Erythroblast (primary cell): Measurements from ENCODE around the gene ATL2.
"Not testable (repeated sequence)": the region's sequence is repeated elsewhere in the genome, so short reads cannot be mapped to it uniquely, and the experiment has no call there.

Experiments
- DNase-seq, 2 experiments: peaks; one replicate each; lab custom pipeline; 2025; lab: John Stamatoyannopoulos, UW
- GATA1 ChIP-seq: IDR thresholded peaks from 2 replicates; pipeline ENCODE4 v1.6.1; 2011; ENCODE audit warnings: low read depth, mild to moderate bottlenecking, control low read depth, low read length, moderate library complexity
- POLR2A ChIP-seq: IDR thresholded peaks from 2 replicates; pipeline ENCODE4 v1.6.1; 2011; ENCODE audit warnings: mild to moderate bottlenecking, low read length

The ATL2 gene

GRCh38 chr2:38290332-38290731 is 86.7 kb downstream of the ATL2 start:
- no peak for TF ChIP-seq GATA1
- no peak for TF ChIP-seq POLR2A
- no peak for DNase-seq

- TF ChIP-seq POLR2A = no peak
- no peak for TF ChIP-seq GATA1
- no peak for DNase-seq
Measured at GRCh38 chr2:38284971-38285370, 92.1 kb downstream of the ATL2 start.

GRCh38 chr2:38281095-38281742 is 95.9 kb downstream of the ATL2 start:
- no peak for DNase-seq

GRCh38 chr2:38279201-38279600 is 97.9 kb downstream of the ATL2 start:
- TF ChIP-seq GATA1 (no peak), POLR2A (no peak)
- no peak for DNase-seq

More at GRCh38 chr2:38281095-38281742, 95.9 kb downstream of the ATL2 start:
- TF ChIP-seq GATA1 = no peak
- no peak for TF ChIP-seq POLR2A

- DNase-seq = not testable (repeated sequence)
Measured at GRCh38 chr2:38278117-38278438, 99.0 kb downstream of the ATL2 start.

- DNase-seq = no peak
- TF ChIP-seq GATA1 (no peak), POLR2A (no peak)
Measured at GRCh38 chr2:38277245-38278116, 99.6 kb downstream of the ATL2 start.

- TF ChIP-seq GATA1 (no peak), POLR2A (no peak)
Measured at GRCh38 chr2:38274286-38275276, 102.5 kb downstream of the ATL2 start.

GRCh38 chr2:38271697-38272096 is 105.4 kb downstream of the ATL2 start:
- no peak for DNase-seq
- no peak for TF ChIP-seq GATA1
- no peak for TF ChIP-seq POLR2A

More at GRCh38 chr2:38274286-38275276, 102.5 kb downstream of the ATL2 start:
- DNase-seq = peak; percentile 65 to 73

GRCh38 chr2:38269421-38269820 is 107.7 kb downstream of the ATL2 start:
- no peak for DNase-seq
- no peak for TF ChIP-seq GATA1
- no peak for TF ChIP-seq POLR2A

- TF ChIP-seq POLR2A (no peak), GATA1 (no peak)
- DNase-seq = no peak
Measured at GRCh38 chr2:38268691-38269327, 108.3 kb downstream of the ATL2 start.

- DNase-seq = no peak
- TF ChIP-seq GATA1 (no peak), POLR2A (no peak)
Measured at GRCh38 chr2:38268001-38268400, 109.1 kb downstream of the ATL2 start.

- no peak for DNase-seq
Measured at GRCh38 chr2:38267270-38267925, 109.7 kb downstream of the ATL2 start.

More at GRCh38 chr2:38267270-38267925, 109.7 kb downstream of the ATL2 start:
- no peak for TF ChIP-seq GATA1
- no peak for TF ChIP-seq POLR2A
